HCT116 (cell line): ENCODE data around the gene DAND5.

ENCODE experiments used
- ATF3 ChIP-seq: IDR thresholded peaks from 2 replicates; pipeline ENCODE4 v1.6.1; 2012
- CTCF ChIP-seq, 3 experiments: fragments of 200-600 bp in 1 of 3; sonication (generic) in 1 of 3; IDR thresholded peaks in 2 of 3; conservative IDR thresholded peaks in 1 of 3; 2 replicates each; pipeline ENCODE4 v1.5.1; 2012 to 2017; ENCODE audit warnings: low read depth in 2 of 3, low read length in 2 of 3, antibody characterized with exemption in 1 of 3, borderline replicate concordance in 1 of 3, control low read depth in 1 of 3, mild to moderate bottlenecking in 1 of 3, mixed read lengths in 1 of 3, mixed run types in 1 of 3, moderate library complexity in 1 of 3; ENCODE audit not compliant: insufficient read depth in 1 of 3
- ZFX ChIP-seq: fragments of 450-650 bp; IDR thresholded peaks from 2 replicates; pipeline ENCODE4 v1.6.1; 2017

GRCh38 chr19:12943437-12944044 is 25.8 kb upstream of the DAND5 start:
- TF ChIP-seq ATF3 = no peak
- no peak for TF ChIP-seq CTCF (IDR thresholded peaks at IDR 0.05 in 2 of 3, conservative IDR thresholded peaks at IDR 0.05 in 1 of 3; ENCODE audit: borderline replicate concordance in 1 of 3, insufficient read depth in 1 of 3, low read depth in 2 of 3, low read length in 2 of 3)
- no peak for TF ChIP-seq ZFX
